DND-41 (cell line): ENCODE data around the gene FLT3.

Experiments used
- ATAC-seq: fragments of 200-7000 bp; cut with Tn5 transposase; 3 replicates; pipeline ENCODE4 v1.9.1; 2021; ENCODE audit warnings: low read depth; ENCODE audit not compliant: insufficient read depth
- DNase-seq: peaks from one replicate; pipeline ENCODE4 v3.0.0-alpha.2; 2020
- H2AFZ ChIP-seq: 2 replicates; pipeline ENCODE4 v1.6.0; 2012; ENCODE audit warnings: low read depth, low read length
- H3K27ac ChIP-seq: 2 replicates; pipeline ENCODE4 v1.5.1; 2012; ENCODE audit warnings: low read length, inconsistent platforms
- H3K27me3 ChIP-seq: fragments of 200-600 bp; sonication (generic); 2 replicates; pipeline ENCODE4 v1.6.0; 2012; ENCODE audit warnings: low read length, mild to moderate bottlenecking, inconsistent platforms; ENCODE audit not compliant: insufficient read depth, poor library complexity
- H3K36me3 ChIP-seq: 2 replicates; pipeline ENCODE4 v1.5.1; 2012; ENCODE audit warnings: low read length, inconsistent platforms; ENCODE audit not compliant: insufficient read depth
- H3K4me1 ChIP-seq: 2 replicates; pipeline ENCODE4 v1.5.1; 2012; ENCODE audit warnings: mild to moderate bottlenecking, low read length; ENCODE audit not compliant: insufficient read depth
- H3K4me2 ChIP-seq: 2 replicates; pipeline ENCODE4 v1.6.0; 2012; ENCODE audit warnings: mild to moderate bottlenecking, moderate library complexity, low read length, inconsistent platforms; ENCODE audit not compliant: insufficient read depth
- H3K4me3 ChIP-seq, 2 experiments: fragments of 200-600 bp in 1 of 2; shearing (Covaris generic) in 1 of 2; 2 replicates each; pipeline ENCODE4 v1.5.1; 2012 to 2016; ENCODE audit warnings: inconsistent platforms in 2 of 2, low read length in 2 of 2, mild to moderate bottlenecking in 2 of 2, low read depth in 1 of 2, moderate library complexity in 1 of 2
- H3K79me2 ChIP-seq: 2 replicates; pipeline ENCODE4 v1.6.0; 2012; ENCODE audit warnings: low read length, inconsistent platforms; ENCODE audit not compliant: insufficient read depth
- H3K9ac ChIP-seq: 2 replicates; pipeline ENCODE4 v1.6.0; 2012; ENCODE audit warnings: low read depth, mild to moderate bottlenecking, inconsistent platforms, low read length, moderate library complexity
- H3K9me3 ChIP-seq: 2 replicates; pipeline ENCODE4 v1.5.1; 2012; ENCODE audit warnings: low read length, moderate library complexity, mild to moderate bottlenecking, inconsistent platforms; ENCODE audit not compliant: insufficient read depth, severe bottlenecking
- H4K20me1 ChIP-seq: 2 replicates; pipeline ENCODE4 v1.6.0; 2012; ENCODE audit warnings: low read length; ENCODE audit not compliant: insufficient read depth
- EZH2 ChIP-seq: IDR thresholded peaks from 3 replicates; pipeline ENCODE4 v1.6.1; 2012; ENCODE audit warnings: borderline replicate concordance, low read depth, mild to moderate bottlenecking, moderate library complexity, low read length, inconsistent platforms; ENCODE audit not compliant: severe bottlenecking
- TF ChIP-seq, protein P1 (sequence below): IDR thresholded peaks from 2 replicates; pipeline ENCODE4 v1.5.1; 2012; ENCODE audit warnings: borderline replicate concordance, low read length, moderate library complexity, mild to moderate bottlenecking; ENCODE audit not compliant: poor library complexity, severe bottlenecking; ENCODE audit errors: extremely low read depth

FLT3 gene

DNA sequence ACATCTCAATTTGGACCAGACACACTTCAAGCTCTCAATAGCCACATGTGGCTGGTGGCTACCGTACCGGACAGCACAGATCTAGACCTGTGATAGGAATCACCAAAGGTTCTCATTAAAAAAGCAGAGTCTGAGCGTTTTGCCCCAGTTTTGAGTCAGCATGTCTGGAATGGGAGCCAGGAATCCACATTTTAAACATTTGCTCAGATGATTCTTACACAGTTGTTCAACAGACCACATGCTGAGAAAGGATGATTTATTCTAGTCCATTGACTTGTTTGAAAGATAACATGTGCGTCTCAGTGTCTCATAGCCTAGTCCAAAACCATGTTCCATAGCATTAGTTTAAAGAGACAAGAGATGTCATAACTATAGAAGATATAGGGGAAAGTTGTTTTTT lies 53.4 kb downstream of the FLT3 start:
- no peak overlapping the region for H3K4me2 ChIP-seq
- no peak for ATAC-seq
- H3K9me3 ChIP-seq, result no peaks in the 10 kb centered on the region
- H3K36me3 ChIP-seq, result no peaks in the 10 kb centered on the region
- H3K79me2 ChIP-seq, result no peaks in the 10 kb centered on the region
- H3K4me3 ChIP-seq, result no peak overlapping the region
- no peaks in the 10 kb centered on the region for H3K27me3 ChIP-seq
- H3K9ac ChIP-seq, result no peak overlapping the region
- no peak overlapping the region for H2AFZ ChIP-seq
- no peaks in the 10 kb centered on the region for H4K20me1 ChIP-seq
- TF ChIP-seq EZH2, result no peak
- TF ChIP-seq, protein P1, sequence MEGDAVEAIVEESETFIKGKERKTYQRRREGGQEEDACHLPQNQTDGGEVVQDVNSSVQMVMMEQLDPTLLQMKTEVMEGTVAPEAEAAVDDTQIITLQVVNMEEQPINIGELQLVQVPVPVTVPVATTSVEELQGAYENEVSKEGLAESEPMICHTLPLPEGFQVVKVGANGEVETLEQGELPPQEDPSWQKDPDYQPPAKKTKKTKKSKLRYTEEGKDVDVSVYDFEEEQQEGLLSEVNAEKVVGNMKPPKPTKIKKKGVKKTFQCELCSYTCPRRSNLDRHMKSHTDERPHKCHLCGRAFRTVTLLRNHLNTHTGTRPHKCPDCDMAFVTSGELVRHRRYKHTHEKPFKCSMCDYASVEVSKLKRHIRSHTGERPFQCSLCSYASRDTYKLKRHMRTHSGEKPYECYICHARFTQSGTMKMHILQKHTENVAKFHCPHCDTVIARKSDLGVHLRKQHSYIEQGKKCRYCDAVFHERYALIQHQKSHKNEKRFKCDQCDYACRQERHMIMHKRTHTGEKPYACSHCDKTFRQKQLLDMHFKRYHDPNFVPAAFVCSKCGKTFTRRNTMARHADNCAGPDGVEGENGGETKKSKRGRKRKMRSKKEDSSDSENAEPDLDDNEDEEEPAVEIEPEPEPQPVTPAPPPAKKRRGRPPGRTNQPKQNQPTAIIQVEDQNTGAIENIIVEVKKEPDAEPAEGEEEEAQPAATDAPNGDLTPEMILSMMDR, result no peak
- no peak overlapping the region for H3K27ac ChIP-seq
- DNase-seq, result no peak
- H3K4me1 ChIP-seq, result no peaks in the 10 kb centered on the region

DNA sequence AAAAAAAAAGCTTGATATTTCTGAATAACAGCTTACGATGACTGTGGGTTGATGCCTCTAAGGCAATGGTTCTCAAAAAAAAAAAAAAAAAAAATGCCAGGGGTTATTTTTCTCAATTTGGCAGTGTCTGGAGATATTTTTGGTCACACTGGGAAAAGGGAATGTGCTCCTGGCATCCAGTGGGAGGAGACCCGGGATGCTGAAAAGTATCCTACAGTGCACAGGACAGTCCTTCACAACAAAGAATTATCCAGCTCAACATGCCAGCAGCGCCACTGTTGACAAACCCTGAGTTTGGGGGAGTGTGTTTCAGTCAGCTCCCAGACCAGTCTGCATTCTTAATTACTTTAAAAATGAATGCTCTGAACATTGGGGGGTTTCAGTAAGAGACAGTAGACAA lies 54.5 kb downstream of the FLT3 start:
- Histone ChIP-seq H3K9me3 (no peaks in the 10 kb centered on the region), H3K79me2 (no peaks in the 10 kb centered on the region), H3K4me1 (no peaks in the 10 kb centered on the region), H3K9ac (no peak overlapping the region), H3K36me3 (no peaks in the 10 kb centered on the region), H2AFZ (no peak overlapping the region), H4K20me1 (no peaks in the 10 kb centered on the region), H3K27me3 (peaks cover 3% of the 10 kb centered on the region), H3K4me3 (no peak overlapping the region), H3K27ac (no peak overlapping the region), H3K4me2 (no peak overlapping the region)
- ATAC-seq (no peak), DNase-seq (no peak)
- TF ChIP-seq, protein P1, result no peak
- no peak for TF ChIP-seq EZH2

GRCh38 chr13:28044608-28045007 lies 55.8 kb downstream of the FLT3 start:
- H3K27ac ChIP-seq, result no peak overlapping the region
- H3K27me3 ChIP-seq, result peaks cover 3% of the 10 kb centered on the region
- no peaks in the 10 kb centered on the region for H3K79me2 ChIP-seq
- H2AFZ ChIP-seq, result no peak overlapping the region
- no peaks in the 10 kb centered on the region for H3K9me3 ChIP-seq
- H3K4me3 ChIP-seq, result no peak overlapping the region
- no peak overlapping the region for H3K9ac ChIP-seq
- no peak for TF ChIP-seq EZH2
- TF ChIP-seq, protein P1, result no peak
- no peak for DNase-seq
- no peaks in the 10 kb centered on the region for H3K36me3 ChIP-seq
- no peaks in the 10 kb centered on the region for H3K4me1 ChIP-seq
- ATAC-seq, result no peak
- H4K20me1 ChIP-seq, result no peaks in the 10 kb centered on the region
- H3K4me2 ChIP-seq, result no peak overlapping the region

DNA sequence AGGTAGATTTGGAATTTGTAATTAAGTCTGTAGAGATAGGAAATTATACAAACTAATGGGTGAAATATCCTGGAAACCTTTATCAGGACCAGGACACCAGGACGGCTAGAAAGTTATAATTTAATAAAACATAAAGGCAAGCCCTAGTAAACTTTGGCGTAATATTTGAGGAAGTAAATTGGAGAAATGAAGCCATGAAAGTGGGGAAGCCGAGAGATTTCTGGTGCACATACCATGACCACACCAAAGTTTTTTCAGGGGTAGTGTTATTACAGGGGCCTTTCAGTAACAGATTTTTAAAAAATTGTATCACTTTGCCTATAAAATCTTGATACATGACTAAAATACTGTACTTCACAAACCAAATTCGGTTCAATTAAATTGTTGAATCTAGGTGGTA lies 57.2 kb downstream of the FLT3 start:
- Histone ChIP-seq H3K4me3 (no peak overlapping the region), H4K20me1 (no peaks in the 10 kb centered on the region), H3K27ac (no peak overlapping the region), H3K79me2 (no peaks in the 10 kb centered on the region), H3K9ac (no peak overlapping the region), H3K4me2 (no peak overlapping the region), H2AFZ (no peak overlapping the region), H3K36me3 (no peaks in the 10 kb centered on the region), H3K4me1 (no peaks in the 10 kb centered on the region), H3K9me3 (no peaks in the 10 kb centered on the region), H3K27me3 (peaks cover 3% of the 10 kb centered on the region)
- TF ChIP-seq, protein P1, result no peak
- no peak for TF ChIP-seq EZH2
- no peak for ATAC-seq
- no peak for DNase-seq
